NCI-H2227 treated with DMSO at 0.1 percent for 48 hours (cell line): ENCODE results near the gene BSDC1.

Experiments
- DNase-seq: peaks from one replicate; lab custom pipeline; 2025; lab: John Stamatoyannopoulos, UW

Gene BSDC1

DNA sequence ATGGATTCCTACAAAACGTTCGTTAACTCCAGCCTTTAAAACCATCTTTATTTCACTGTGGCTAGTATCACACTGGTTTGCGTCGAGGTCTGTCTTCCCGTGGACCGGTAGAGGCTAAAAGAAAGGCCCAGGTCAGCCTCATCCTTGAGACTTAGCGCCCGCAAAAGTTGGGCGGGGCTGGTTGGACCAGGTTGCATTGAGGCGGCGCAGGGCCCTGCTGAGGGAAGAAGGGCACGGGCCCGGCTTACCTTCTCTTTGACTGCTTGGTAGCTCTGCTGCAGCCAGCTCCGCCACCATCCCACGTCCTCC is 455 bp downstream of the BSDC1 start:
- peak; percentile 53 for DNase-seq

- no peak for DNase-seq
Measured at GRCh38 chr1:32393136-32393535, 1.1 kb downstream of the BSDC1 start.

DNA sequence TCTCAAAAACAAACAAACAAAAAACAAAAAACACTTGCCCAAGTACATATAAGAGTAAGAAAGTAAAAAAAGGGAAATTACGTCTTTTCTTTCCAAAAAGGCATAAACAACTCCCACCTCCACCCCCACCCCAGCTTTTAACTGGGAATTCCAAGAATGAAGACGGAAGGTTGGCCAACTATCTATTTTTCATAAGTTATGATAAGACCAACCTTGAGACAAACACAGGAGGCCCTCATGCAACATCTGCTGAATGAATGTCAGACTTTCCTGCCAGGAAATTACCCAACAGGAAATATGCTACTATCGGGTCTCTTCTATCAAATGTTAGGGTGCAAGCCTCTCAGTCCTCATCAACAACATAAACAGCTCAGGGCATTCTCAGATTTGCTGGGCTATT is 1.9 kb downstream of the BSDC1 start:
- DNase-seq: no peak

GRCh38 chr1:32390904-32391870 is 3.1 kb downstream of the BSDC1 start:
- DNase-seq: no peak

DNA sequence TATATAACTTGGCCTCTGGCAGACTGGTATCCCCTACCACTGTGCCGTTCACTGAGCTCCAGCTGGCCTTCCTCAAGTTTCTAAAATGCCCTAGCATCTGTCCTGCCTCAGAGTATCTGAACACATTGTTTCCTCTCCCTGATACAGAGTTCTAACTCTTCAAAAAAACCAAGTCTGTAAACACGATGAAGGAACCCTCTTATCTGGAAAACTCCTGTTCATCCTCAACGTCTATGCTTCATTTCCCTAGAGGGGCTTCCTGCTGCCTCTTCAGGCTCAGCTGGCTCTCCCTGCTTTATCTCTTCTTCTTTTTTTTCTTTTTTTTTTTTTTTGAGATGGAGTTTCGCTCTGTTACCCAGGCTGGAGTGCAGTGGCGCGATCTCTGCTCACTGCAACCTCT is 5.6 kb downstream of the BSDC1 start:
- DNase-seq: no peak

DNA sequence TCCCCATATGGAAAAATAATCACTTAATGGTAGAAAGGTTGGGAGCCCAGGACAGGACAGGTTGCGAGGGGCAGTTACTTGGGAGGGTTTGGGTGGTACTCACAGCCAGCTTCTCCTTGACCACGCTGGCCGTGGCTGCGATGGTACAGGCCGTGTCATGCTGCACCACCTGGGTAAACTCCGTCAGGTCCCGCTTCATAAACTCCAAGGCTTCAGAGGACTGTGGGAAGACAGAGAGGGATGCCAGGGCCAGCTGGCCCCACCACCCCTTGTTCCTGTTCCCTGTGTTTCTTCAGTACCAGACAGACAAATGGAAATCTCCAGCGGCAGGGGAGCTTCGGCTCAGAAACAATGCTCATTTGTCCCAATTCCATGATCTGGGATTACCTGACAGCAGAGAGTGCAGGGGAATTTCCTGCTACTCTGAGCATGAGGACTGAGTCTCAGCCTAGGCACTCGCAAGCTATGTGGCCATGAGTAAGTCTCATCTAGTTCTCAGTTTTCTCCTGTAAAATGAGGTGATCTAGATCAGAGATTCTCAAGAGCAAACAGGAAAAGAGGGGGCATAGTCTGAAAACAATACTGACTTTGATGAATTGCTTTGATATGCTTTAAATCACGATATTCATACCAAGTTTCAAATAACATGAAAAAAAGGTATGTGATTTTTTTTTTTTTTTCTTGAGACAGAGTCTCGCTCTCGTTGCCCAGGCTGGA is 7.4 kb downstream of the BSDC1 start:
- no peak for DNase-seq

GRCh38 chr1:32380057-32380456 is 14.2 kb downstream of the BSDC1 start:
- DNase-seq: no peak

- no peak for DNase-seq
Measured at GRCh38 chr1:32377541-32378220, 16.6 kb downstream of the BSDC1 start.

- no peak for DNase-seq
Measured at GRCh38 chr1:32376199-32376598, 18.0 kb downstream of the BSDC1 start.

DNA sequence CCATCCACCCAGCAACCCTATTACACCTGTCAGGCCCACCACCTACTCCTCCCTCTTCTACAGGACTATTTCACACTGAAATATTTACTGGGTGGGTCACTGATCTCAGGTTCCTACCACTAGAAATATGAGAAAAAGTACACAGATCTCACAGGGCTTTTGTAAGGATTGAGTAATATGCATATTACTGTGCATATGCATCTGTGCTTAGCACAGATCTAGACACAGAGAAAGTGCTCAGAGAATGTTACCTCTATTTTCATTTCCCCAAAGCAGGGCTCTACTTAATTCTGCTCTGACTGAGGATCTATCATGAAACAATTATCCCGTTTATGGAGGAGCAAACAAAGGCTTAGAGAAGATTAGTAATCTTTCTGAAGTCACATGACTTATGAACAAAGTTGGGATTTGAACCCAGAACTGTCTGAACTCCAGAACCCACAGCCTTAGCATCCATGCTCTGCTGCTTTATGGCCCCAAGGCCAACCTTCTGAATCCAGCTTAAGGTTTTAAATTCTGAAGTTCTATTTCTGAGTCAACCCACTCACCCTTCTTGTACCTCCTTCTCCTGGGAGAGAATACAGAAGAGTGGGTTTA is 20.1 kb downstream of the BSDC1 start:
- no peak for DNase-seq

- no peak for DNase-seq
Measured at GRCh38 chr1:32372149-32372756, 22.0 kb downstream of the BSDC1 start.

DNA sequence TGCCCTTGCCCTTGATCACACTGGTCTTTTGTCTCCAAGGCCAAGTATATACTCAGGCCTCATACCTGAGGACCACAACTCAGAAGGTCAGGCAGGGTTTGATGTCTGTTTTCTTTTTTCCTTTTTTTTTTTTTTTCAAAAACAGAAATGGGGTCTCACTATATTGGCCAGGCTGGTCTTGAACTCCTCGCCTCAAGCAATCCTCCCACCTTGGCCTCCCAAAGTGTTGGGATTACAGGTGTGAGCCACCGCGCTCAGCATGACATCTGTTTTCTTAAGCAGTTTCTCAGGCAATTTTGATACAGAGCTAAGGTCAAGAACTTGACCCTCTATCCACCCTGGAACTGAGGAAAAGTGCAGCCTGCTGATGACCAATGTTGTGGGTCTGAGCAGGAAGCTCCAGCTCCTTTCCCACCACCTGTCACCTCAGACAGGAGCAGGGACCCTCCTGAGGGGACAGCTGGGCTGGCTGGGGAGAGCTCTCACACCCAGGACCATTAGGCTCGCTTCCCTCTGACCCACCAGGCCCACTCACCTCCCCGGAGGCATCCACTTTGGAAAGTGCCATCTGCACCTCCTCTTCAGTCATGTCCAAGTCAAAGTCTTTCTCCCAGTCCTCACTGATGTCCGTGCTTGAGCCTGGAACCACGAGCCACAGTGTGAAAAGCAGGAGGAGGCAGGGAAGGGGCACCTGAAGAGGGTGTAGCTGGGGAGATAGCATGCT is 26.2 kb downstream of the BSDC1 start:
- no peak for DNase-seq

- no peak for DNase-seq
Measured at GRCh38 chr1:32365445-32365844, 28.8 kb downstream of the BSDC1 start.

- no peak for DNase-seq
Measured at GRCh38 chr1:32364836-32365235, 29.4 kb downstream of the BSDC1 start.

DNA sequence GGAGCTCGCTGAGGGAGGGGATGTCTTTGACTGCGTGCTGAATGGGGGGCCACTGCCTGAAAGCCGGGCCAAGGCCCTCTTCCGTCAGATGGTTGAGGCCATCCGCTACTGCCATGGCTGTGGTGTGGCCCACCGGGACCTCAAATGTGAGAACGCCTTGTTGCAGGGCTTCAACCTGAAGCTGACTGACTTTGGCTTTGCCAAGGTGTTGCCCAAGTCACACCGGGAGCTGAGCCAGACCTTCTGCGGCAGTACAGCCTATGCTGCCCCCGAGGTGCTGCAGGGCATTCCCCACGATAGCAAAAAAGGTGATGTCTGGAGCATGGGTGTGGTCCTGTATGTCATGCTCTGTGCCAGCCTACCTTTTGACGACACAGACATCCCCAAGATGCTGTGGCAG is 30.5 kb downstream of the BSDC1 start:
- DNase-seq: no peak

DNA sequence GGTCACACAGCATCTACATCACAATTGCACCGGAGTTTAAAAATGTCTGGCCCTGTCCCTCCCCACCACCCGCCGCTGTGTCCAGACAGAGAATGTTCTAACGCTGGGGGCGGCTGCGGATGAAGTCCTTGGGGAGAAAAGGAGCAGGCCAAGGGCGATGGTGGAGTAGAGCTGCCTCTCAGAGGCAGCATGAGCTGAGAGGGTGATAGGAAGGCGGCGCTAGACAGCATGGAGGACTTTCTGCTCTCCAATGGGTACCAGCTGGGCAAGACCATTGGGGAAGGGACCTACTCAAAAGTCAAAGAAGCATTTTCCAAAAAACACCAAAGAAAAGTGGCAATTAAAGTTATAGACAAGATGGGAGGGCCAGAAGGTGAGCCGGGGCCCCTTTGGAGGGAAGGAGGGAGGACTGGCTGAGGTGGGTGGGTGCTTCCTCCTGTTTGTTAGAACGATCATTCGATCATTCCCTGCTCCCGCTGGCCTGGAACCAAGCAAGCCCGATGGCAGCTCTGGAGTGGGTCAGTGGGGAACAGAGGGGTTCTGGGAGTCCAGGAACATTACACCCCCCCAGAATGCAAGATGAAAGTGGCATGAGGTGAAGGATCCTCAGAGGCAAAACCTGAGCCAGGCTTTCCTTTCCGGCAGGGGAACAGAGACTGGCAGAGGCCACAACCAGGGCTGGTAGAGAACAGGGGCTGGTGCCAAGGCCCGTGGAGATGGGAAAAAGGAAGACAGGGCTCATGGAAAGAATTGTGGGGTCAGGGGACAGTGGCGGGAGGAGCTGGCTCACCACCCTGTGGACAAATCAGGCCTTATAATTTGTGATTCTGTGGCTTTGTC is 31.5 kb downstream of the BSDC1 start, which contains the start of the genes FAM229A and TSSK3:
Gene FAM229A, minus strand, starts transcription at position 12 of the 840 bp plus-strand sequence. CDS start 394 bp downstream, outside the sequence.
Gene TSSK3, plus strand, starts transcription at position 66 of the 840 bp plus-strand sequence. Its CDS starts 163 bp downstream, at position 229.
- no peak for DNase-seq

DNA sequence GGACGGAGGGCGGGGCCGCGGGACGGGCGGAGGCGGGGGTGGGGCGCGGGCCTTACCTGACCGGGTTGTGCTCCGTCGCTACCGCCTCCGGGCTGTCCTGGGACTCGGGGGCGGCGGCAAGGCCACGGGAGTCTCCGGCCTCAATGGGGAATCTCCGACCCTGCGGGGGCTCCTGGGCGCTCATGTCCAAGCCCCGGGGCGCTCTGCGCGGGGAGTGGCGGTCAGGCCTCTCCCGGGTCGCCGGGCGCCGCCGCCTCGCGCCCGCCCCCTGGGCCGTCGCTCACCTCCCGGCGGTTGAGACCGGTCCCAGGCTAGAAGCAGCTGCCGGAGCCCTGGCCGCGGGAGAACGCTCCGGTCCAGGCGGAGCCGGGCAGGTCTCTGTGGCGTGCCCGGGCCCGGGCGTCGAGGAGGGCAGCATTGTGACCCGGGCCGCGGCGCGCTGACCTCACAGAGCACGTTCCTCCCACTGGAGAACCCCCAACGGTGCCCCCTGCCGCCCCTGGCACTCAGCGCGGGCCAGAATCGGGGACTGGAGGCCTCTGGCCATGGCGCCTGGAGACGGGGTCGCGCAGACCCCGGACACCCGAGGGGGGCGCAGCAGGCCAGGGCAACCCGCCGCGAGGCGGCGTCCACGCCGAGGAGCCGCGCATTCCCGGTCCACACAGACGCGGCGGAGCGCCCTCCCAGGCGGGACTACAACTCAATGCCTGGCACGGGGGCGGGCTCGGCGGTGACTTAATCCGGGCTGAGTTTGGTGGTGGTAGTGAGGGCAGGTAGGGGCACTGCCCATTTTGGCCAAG is 32.4 kb downstream of the BSDC1 start:
- no peak for DNase-seq

DNA sequence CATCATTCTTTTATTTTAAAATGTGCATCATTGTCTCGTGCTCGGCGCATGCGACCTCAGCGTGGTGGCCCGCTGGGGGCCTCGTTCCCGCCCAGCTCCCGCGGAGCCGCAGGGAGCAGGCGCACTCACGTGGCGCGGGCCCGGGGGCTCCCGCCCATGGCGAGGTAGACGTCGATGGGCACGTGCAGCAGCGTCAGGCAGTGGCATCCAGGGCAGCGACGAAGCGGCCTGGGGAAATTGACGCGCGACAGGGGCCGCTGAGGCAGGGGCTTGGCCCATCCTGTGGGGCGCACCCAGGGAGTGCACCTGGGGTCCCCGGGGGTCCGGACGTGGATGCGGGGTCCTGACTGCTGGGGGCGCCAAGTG is 33.0 kb downstream of the BSDC1 start:
- no peak for DNase-seq

- DNase-seq: no peak
Measured at GRCh38 chr1:32358435-32358834, 35.8 kb downstream of the BSDC1 start.
